CD4-positive, CD25-positive, alpha-beta regulatory T cell (primary cell): ENCODE results near the gene OLFML1. TPM values are rescaled to one million over a fixed set of nuclear protein-coding genes. Genes with fewer than 3 reads are reported as not detected.

Experiments used
- ATAC-seq, 2 donors: fragments of 150-1000 bp; cut with Tn5 transposase; one replicate each; pipeline ENCODE4 v1.10.0; 2021; ENCODE audit warnings: low read depth in 2 of 2, moderate number of reproducible peaks in 2 of 2, moderate library complexity in 1 of 2
- DNase-seq, 3 donors: peaks; one replicate each; pipeline versions ENCODE4 v3.0.0 to v3.0.0-alpha.2; 2012 to 2022; ENCODE audit warnings: mixed read lengths in 1 of 3
- H3K27ac ChIP-seq: one replicate; pipeline ENCODE4 v1.7.0; 2013; ENCODE audit warnings: mild to moderate bottlenecking, low read length; ENCODE audit not compliant: insufficient read depth, poor library complexity, severe bottlenecking
- H3K27me3 ChIP-seq: one replicate; pipeline ENCODE4 v1.7.0; 2013; ENCODE audit warnings: low read length; ENCODE audit not compliant: control insufficient read depth, insufficient read depth
- H3K36me3 ChIP-seq: one replicate; pipeline ENCODE4 v1.7.0; 2013; ENCODE audit warnings: mild to moderate bottlenecking, low read length, moderate library complexity; ENCODE audit not compliant: control insufficient read depth, insufficient read depth
- H3K4me1 ChIP-seq: 2 replicates; pipeline ENCODE4 v1.7.0; 2013; ENCODE audit warnings: mild to moderate bottlenecking, low read length; ENCODE audit not compliant: insufficient read depth, control insufficient read depth, poor library complexity, severe bottlenecking
- H3K4me3 ChIP-seq: one replicate; pipeline ENCODE4 v1.7.0; 2013; ENCODE audit warnings: low read depth, mild to moderate bottlenecking, low read length, moderate library complexity
- H3K9me3 ChIP-seq, 2 experiments: 1 replicate in 1 of 2; 2 replicates in 1 of 2; pipeline ENCODE4 v1.7.0; 2013; ENCODE audit warnings: low read length in 2 of 2, mild to moderate bottlenecking in 1 of 2, moderate library complexity in 1 of 2; ENCODE audit not compliant: control insufficient read depth in 2 of 2
- H3K27ac Mint-ChIP-seq, 3 donors: one replicate each; pipeline ENCODE4 v1.8.0; 2020 to 2022; ENCODE audit warnings: mild to moderate bottlenecking in 3 of 3, mixed read lengths in 3 of 3, moderate library complexity in 2 of 3
- H3K27me3 Mint-ChIP-seq: one replicate; pipeline ENCODE4 v1.8.0; 2022; ENCODE audit warnings: mild to moderate bottlenecking, mixed read lengths
- H3K36me3 Mint-ChIP-seq: one replicate; pipeline ENCODE4 v1.8.0; 2020; ENCODE audit warnings: mixed read lengths
- H3K4me1 Mint-ChIP-seq, 4 donors: one replicate each; pipeline ENCODE4 v1.8.0; 2020 to 2022; ENCODE audit warnings: mixed read lengths in 4 of 4, mild to moderate bottlenecking in 1 of 4
- H3K4me3 Mint-ChIP-seq, 4 donors: one replicate each; pipeline ENCODE4 v1.8.0; 2020 to 2022; ENCODE audit warnings: mild to moderate bottlenecking in 4 of 4, mixed read lengths in 4 of 4, moderate library complexity in 3 of 4
- H3K9me3 Mint-ChIP-seq, 7 donors: one replicate each; pipeline ENCODE4 v1.8.0; 2020 to 2022; ENCODE audit warnings: mixed read lengths in 7 of 7, mild to moderate bottlenecking in 3 of 7, moderate library complexity in 2 of 7
- polyA plus RNA-seq, 4 donors: library from polyadenylated mRNA; unstranded; fragments of 300-500 nt; fragmentation: Illumina TruSeq; gene quantifications; one replicate each; pipeline ENCODE4 v1.2.3, GENCODE V29; 2021
- total RNA-seq: library from RNA; stranded (reverse); gene quantifications from one replicate; pipeline ENCODE4 v1.2.3, GENCODE V29; 2022

OLFML1 gene
- total and polyA plus RNA-seq, 5 donors from 2014 or later, result 0.10 to 0.13 (median 0.11) TPM; not detected in 2

DNA sequence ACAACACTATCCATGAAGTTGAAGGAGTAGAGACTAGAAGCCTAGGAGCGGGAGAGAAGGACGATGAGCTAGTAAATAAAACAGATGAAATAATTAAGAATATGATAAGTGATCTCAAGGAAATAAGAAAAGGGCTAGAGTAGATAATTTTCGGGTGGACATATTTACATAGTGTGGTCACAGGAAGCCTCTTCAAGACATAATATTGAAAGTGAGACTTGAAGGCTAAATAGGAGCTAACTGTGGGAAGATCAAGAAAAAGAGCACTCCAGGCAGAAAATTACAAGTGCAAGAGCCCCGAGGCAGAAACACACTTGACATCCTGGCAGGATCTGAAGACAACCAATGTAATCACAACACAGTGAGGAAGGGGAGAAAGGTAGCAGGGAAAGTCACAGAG, 16.6 kb downstream of the OLFML1 start:
- Mint-ChIP-seq H3K27me3 (no peaks in the 10 kb centered on the region), H3K9me3 (no peaks in the 10 kb centered on the region), H3K4me3 (no peak overlapping the region), H3K4me1 (peaks cover 0 to 2% (median 0%) of the 10 kb centered on the region in 4 donors), H3K36me3 (no peaks in the 10 kb centered on the region), H3K27ac (no peak overlapping the region)
- DNase-seq, result no peak
- no peaks in the 10 kb centered on the region for H3K4me1 ChIP-seq
- H3K4me3 ChIP-seq, result no peak overlapping the region
- no peaks in the 10 kb centered on the region for H3K36me3 ChIP-seq
- H3K27me3 ChIP-seq, result no peaks in the 10 kb centered on the region
- ATAC-seq, result no peak
- H3K9me3 ChIP-seq, result no peaks in the 10 kb centered on the region
- no peak overlapping the region for H3K27ac ChIP-seq

DNA sequence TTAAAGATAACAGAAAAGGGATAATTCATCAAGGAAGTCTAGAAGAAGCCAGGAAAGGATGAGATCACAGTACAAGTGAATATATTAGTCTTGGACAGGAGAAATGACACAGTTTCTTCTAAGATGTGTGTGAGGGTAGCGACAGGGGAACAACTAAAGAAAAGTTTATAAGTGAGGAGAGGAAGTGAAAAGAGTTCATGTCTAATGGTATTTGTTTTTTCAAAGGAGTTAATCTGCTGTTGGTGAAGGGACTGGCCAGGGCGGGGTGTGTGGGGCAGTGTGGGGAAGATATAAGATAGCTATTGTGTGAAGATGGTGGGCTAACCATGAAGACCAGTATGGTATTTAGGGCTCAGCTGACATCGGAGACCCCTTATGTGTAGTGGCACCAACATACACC, 20.9 kb downstream of the OLFML1 start:
- Histone ChIP-seq H3K4me3 (no peak overlapping the region), H3K27ac (no peak overlapping the region), H3K4me1 (no peaks in the 10 kb centered on the region), H3K36me3 (no peaks in the 10 kb centered on the region), H3K27me3 (no peaks in the 10 kb centered on the region), H3K9me3 (no peaks in the 10 kb centered on the region)
- no peaks in the 10 kb centered on the region for H3K9me3 Mint-ChIP-seq
- no peak overlapping the region for H3K27ac Mint-ChIP-seq
- no peak overlapping the region for H3K4me3 Mint-ChIP-seq
- H3K4me1 Mint-ChIP-seq, result peaks cover 0 to under 1% (median 0%) of the 10 kb centered on the region in 4 donors
- ATAC-seq (no peak), DNase-seq (no peak)
- H3K27me3 Mint-ChIP-seq, result peaks cover 4% of the 10 kb centered on the region
- no peaks in the 10 kb centered on the region for H3K36me3 Mint-ChIP-seq

DNA sequence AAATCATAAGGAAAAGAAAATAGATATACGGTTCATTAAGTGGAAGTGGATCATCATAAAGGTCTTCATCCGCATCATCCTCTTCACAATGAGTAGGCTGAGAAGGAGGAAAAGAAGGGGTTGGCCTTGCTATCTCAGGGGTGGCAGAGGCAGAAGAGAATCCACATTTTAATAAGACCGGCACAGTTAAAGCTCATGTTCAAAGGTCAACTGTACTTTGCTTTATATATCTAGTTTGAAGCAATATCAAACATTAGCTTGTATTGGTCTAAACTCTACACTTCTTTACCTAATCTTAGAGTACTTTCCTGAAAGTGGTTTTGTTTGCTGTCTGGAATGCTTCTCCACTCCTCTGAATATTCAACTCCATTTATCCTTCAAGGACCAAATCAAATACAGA, 22.8 kb downstream of the OLFML1 start:
- peaks cover 7% of the 10 kb centered on the region for H3K27me3 Mint-ChIP-seq
- H3K4me1 ChIP-seq, result peaks cover 5% of the 10 kb centered on the region
- no peaks in the 10 kb centered on the region for H3K9me3 Mint-ChIP-seq
- ATAC-seq (no peak), DNase-seq (no peak)
- H3K27me3 ChIP-seq, result no peaks in the 10 kb centered on the region
- peaks cover 0 to 12% (median 4%) of the 10 kb centered on the region in 4 donors for H3K4me1 Mint-ChIP-seq
- H3K9me3 ChIP-seq, result no peaks in the 10 kb centered on the region
- no peak overlapping the region for H3K4me3 Mint-ChIP-seq
- no peak overlapping the region for H3K4me3 ChIP-seq
- no peaks in the 10 kb centered on the region for H3K36me3 ChIP-seq
- no peak overlapping the region for H3K27ac Mint-ChIP-seq
- H3K36me3 Mint-ChIP-seq, result no peaks in the 10 kb centered on the region
- H3K27ac ChIP-seq, result no peak overlapping the region

DNA sequence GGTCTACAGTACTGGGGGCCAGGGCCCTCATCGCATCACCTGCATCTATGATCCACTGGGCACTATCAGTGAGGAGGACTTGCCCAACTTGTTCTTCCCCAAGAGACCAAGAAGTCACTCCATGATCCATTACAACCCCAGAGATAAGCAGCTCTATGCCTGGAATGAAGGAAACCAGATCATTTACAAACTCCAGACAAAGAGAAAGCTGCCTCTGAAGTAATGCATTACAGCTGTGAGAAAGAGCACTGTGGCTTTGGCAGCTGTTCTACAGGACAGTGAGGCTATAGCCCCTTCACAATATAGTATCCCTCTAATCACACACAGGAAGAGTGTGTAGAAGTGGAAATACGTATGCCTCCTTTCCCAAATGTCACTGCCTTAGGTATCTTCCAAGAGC, 24.7 kb downstream of the OLFML1 start:
- H3K4me3 Mint-ChIP-seq, result peak overlapping the region in 1 of 4 donors; percentile 23
- H3K36me3 Mint-ChIP-seq, result no peaks in the 10 kb centered on the region

DNA sequence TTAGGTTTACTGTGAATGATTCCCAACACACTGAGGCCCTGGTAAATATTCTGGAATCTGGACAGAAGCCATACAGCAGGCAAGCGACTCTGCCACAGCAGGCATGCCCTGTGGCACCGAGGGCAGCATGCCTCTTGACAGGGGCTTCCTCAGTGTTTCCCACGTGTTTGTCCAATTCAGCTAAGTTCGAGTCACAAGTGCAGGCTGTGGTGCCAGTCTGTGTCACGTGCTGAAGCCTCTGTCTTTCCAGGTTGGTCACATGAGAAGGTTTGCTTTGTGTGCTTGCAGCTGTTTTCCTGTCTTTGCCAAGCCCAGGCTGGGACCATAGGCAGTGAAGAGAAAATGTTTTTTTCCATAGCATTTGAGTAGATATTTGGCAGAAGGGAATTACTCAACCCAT, 26.1 kb downstream of the OLFML1 start:
- no peak overlapping the region for H3K27ac Mint-ChIP-seq
- Histone ChIP-seq H3K4me3 (no peak overlapping the region), H3K27me3 (peaks cover 8% of the 10 kb centered on the region), H3K4me1 (peaks cover 18% of the 10 kb centered on the region), H3K9me3 (no peaks in the 10 kb centered on the region), H3K36me3 (no peaks in the 10 kb centered on the region), H3K27ac (no peak overlapping the region)
- H3K4me3 Mint-ChIP-seq, result peak overlapping the region in 3 of 4 donors; percentile 13 to 96 (median 22)
- peaks cover 11 to 34% (median 16%) of the 10 kb centered on the region in 4 donors for H3K4me1 Mint-ChIP-seq
- no peaks in the 10 kb centered on the region for H3K36me3 Mint-ChIP-seq
- DNase-seq (no peak), ATAC-seq (no peak)
- peaks cover 29% of the 10 kb centered on the region for H3K27me3 Mint-ChIP-seq
- peaks cover 0 to 2% (median 0%) of the 10 kb centered on the region in 7 donors for H3K9me3 Mint-ChIP-seq

More for the DNA sequence above, 24.7 kb downstream of the OLFML1 start:
- Mint-ChIP-seq H3K27me3 (peaks cover 15% of the 10 kb centered on the region), H3K27ac (no peak overlapping the region), H3K4me1 (peaks cover 6 to 21% (median 11%) of the 10 kb centered on the region in 4 donors), H3K9me3 (no peaks in the 10 kb centered on the region)
- ATAC-seq (no peak), DNase-seq (no peak)
- peaks cover 3% of the 10 kb centered on the region for H3K27me3 ChIP-seq
- H3K9me3 ChIP-seq, result no peaks in the 10 kb centered on the region
- H3K4me1 ChIP-seq, result peaks cover 18% of the 10 kb centered on the region
- no peak overlapping the region for H3K27ac ChIP-seq
- no peak overlapping the region for H3K4me3 ChIP-seq
- H3K36me3 ChIP-seq, result no peaks in the 10 kb centered on the region

DNA sequence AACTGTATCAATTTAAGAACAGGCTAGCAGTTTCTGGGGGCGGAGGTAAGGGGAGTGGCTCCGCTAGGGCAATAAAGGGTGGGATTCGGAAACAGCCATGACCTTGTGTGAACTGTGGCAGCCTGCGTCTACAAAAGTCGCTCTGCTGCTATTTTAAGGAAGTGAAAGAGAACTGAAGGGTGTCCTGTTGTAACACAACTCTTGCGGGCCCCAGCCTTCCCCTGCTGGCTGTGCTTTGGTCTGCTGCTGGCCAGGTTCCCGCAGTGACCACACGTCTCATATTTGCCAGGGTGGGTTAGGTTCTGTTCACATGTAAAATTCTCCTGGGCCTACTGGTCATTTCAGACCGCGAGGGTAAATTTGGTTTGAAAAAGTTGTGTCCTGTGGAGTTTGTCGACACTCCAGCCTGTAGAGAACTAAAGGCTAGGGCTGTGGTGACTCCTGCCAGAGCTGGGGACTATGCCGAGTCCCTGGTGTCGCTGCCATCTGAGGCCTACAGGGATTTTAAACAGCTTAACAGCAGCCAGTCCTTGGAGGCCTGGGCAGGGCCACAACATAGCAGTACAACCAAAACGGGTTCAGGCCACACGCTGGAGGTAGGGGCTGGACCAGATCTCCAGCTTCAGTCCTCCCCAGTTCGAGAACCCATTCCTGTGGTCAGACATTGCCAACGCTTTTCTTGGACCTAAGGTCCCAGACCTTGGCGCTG, 27.4 kb downstream of the OLFML1 start:
- H3K27ac Mint-ChIP-seq, result peak overlapping the region; percentile 88 to 96 (median 93)
- H3K4me1 ChIP-seq, result peaks cover 18% of the 10 kb centered on the region
- H3K36me3 ChIP-seq, result no peaks in the 10 kb centered on the region
- H3K27me3 Mint-ChIP-seq, result peaks cover 33% of the 10 kb centered on the region
- peak overlapping the region; percentile 91 for H3K4me3 ChIP-seq
- no peaks in the 10 kb centered on the region for H3K36me3 Mint-ChIP-seq
- H3K9me3 ChIP-seq, result no peaks in the 10 kb centered on the region
- H3K27ac ChIP-seq, result peak overlapping the region; percentile 89
- H3K4me1 Mint-ChIP-seq, result peaks cover 16 to 47% (median 19%) of the 10 kb centered on the region in 4 donors
- H3K9me3 Mint-ChIP-seq, result peaks cover 0 to 2% (median 0%) of the 10 kb centered on the region in 7 donors
- peak; percentile 4 to 10 for ATAC-seq
- peak overlapping the region; percentile 96 to 97 (median 96) for H3K4me3 Mint-ChIP-seq
- peaks cover 8% of the 10 kb centered on the region for H3K27me3 ChIP-seq
- peak in 1 of 3 donors; percentile 34 for DNase-seq

DNA sequence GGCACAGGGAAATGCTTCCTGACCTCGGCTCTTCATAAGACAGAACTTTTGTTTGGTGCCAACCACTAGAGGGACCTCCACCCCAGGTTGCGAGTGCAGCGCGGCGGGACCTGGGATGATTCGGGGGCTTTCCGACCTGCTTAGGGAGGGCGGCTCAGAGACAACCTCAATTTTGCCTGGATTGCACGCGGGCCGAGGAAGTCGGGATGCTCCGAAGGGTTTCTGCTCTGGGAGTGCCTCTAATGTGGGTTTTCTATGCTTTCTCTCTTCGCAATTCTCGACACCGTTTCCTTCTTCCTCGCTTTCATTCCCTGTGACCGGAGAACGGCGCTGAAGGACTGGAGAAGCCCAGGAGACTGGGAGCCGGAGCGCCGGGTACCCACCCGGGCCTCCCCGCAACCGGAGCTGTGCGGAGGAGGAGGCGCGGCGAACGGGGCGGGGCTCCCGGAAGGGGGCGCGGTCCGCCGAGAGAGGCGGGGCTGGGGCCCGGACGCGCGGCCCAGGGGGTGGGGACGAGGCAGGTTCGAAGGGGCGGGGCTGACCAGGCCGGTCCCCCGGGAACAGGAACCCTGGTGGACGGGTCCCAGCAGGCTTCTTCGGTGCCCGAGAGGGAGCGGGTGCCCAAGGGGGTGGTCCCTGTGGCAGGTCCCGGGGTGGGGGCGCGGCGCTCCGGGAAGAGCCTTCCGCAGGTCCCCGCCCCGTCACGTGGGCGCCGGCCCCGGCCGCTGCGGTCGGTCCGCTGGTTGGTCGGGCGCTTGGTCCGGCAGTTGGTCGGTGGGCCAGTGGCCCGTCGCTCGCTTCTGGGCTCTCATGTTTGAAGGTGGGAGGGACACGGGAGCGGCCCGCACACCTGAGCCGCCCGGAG, 28.2 kb downstream of the OLFML1 start, which contains the start of gene PPFIBP2:
TSS of gene PPFIBP2 (plus strand) at position 766 of the 865 bp plus-strand sequence. CDS start 35,477 bp downstream, outside the sequence.
- DNase-seq, result peak; percentile 79 to 85 (median 79)
- ATAC-seq, result peak; percentile 90 to 91
- H3K36me3 ChIP-seq, result no peaks in the 10 kb centered on the region
- peak within 1 kb of the TSS; percentile 91 for H3K4me3 ChIP-seq
- H3K27me3 ChIP-seq, result peaks cover 8% of the 10 kb centered on the region
- no peaks in the 10 kb centered on the region for H3K9me3 ChIP-seq
- peak within 1 kb of the TSS; percentile 96 to 97 (median 96) for H3K4me3 Mint-ChIP-seq
- peaks cover 18% of the 10 kb centered on the region for H3K4me1 ChIP-seq
- H3K27me3 Mint-ChIP-seq, result peaks cover 33% of the 10 kb centered on the region
- peaks cover 16 to 51% (median 19%) of the 10 kb centered on the region in 4 donors for H3K4me1 Mint-ChIP-seq
- peaks cover 1% of the 10 kb centered on the region for H3K36me3 Mint-ChIP-seq
- H3K27ac Mint-ChIP-seq, result peak within 1 kb of the TSS; percentile 88 to 96 (median 93)
- peak within 1 kb of the TSS; percentile 89 for H3K27ac ChIP-seq
- peaks cover 0 to 2% (median 0%) of the 10 kb centered on the region in 7 donors for H3K9me3 Mint-ChIP-seq
